Ectodermal cell (in vitro differentiated cells): Measurements from ENCODE around the gene CASP8.

ENCODE experiments used
- H3K27ac ChIP-seq: 2 replicates; pipeline ENCODE4 v1.7.0; 2013; ENCODE audit warnings: mild to moderate bottlenecking, low read depth, low read length; ENCODE audit not compliant: insufficient read depth, poor library complexity, severe bottlenecking
- H3K27me3 ChIP-seq: 2 replicates; pipeline ENCODE4 v1.7.0; 2013; ENCODE audit warnings: mild to moderate bottlenecking, low read length; ENCODE audit not compliant: insufficient read depth, control insufficient read depth, poor library complexity, severe bottlenecking
- H3K36me3 ChIP-seq: one replicate; pipeline ENCODE4 v1.7.0; 2013; ENCODE audit warnings: low read length; ENCODE audit not compliant: control insufficient read depth, insufficient read depth
- H3K4me1 ChIP-seq: one replicate; pipeline ENCODE4 v1.7.0; 2013; ENCODE audit warnings: low read length; ENCODE audit not compliant: control insufficient read depth, insufficient read depth
- H3K4me3 ChIP-seq: 2 replicates; pipeline ENCODE4 v1.7.0; 2013; ENCODE audit warnings: low read depth, low read length, control low read depth; ENCODE audit not compliant: insufficient read depth
- H3K9me3 ChIP-seq: 2 replicates; pipeline ENCODE4 v1.7.0; 2013; ENCODE audit warnings: mild to moderate bottlenecking, low read length, moderate library complexity; ENCODE audit not compliant: control insufficient read depth
- WGBS, 2 experiments: methylation state at CpG; one replicate each; pipeline ENCODE4 v1.1.7; 2013; ENCODE audit warnings: missing lambda C conversion rate in 2 of 2; 5-methylcytosine and 5-hydroxymethylcytosine counted together

Gene CASP8

DNA sequence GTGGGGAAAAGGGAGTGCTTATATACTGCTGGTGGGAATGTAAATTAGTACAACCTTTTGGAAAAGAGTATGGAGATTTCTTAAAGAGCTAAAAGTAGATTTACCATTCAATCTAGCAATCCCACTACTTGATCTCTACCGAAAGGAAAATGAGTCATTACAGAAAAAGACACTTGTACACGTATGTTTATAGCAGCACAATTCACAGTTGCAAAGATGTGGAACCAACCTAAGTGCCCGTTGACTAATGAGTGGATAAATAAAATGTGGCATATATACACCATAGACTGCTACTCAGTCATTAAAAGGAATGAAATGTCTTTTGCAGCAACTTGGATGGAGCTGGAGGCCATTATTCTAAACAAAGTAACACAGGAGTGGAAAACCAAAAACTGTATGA is 67.3 kb downstream of the CASP8 start:
- no peaks in the 10 kb centered on the region for H3K4me1 ChIP-seq
- no peaks in the 10 kb centered on the region for H3K36me3 ChIP-seq
- H3K9me3 ChIP-seq = no peaks in the 10 kb centered on the region
- WGBS, 2 experiments = 86 to 88% methylated on average over 2 to 3 of the region's 3 CpGs
- no peaks in the 10 kb centered on the region for H3K27me3 ChIP-seq
- no peak overlapping the region for H3K27ac ChIP-seq
- H3K4me3 ChIP-seq = no peak overlapping the region

DNA sequence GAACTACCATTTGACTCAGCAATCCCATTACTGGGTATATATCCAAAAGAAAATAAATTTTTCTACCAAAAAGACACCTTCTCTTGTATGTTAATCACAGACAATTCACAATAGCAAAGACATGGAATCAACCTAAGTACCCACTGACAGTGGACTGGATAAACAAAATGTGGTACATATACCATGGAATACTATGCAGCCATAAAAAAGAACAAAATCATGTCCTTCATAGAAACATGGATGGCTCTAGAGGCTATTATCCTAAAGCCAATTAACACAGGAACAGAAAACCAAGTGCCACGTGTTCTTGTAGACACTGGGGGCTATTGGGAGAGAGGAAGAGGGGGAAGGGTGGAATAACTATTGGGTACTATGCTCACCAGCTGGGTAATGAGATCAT is 69.1 kb downstream of the CASP8 start:
- Histone ChIP-seq H3K4me1 (no peaks in the 10 kb centered on the region), H3K27ac (no peak overlapping the region), H3K4me3 (no peak overlapping the region), H3K9me3 (no peaks in the 10 kb centered on the region), H3K36me3 (no peaks in the 10 kb centered on the region), H3K27me3 (no peaks in the 10 kb centered on the region)
- WGBS, 2 experiments = 71% methylated on average over 1 of the region's 1 CpG; no CpG with 5 or more reads in 1 of the 2 experiments
